Muscle of arm (tissue), 14 donors: ENCODE data around the gene ARL15. TPM values are rescaled to one million over a fixed set of nuclear protein-coding genes. Genes with fewer than 3 reads are reported as not detected.
"Not testable (repeated sequence)": the region's sequence is repeated elsewhere in the genome, so short reads cannot be mapped to it uniquely, and the experiment has no call there.

ENCODE experiments used
- DNase-seq: peaks from one replicate; pipeline ENCODE4 v3.0.0-alpha.2; 2013
- long read RNA-seq, 11 donors: transcript quantifications; one replicate each; lab custom pipeline, GENCODE V29; 2026
- polyA plus RNA-seq, 12 donors: library from polyadenylated mRNA; unstranded; fragments of 120-200 nt; gene quantifications; one replicate each; pipeline ENCODE4 v1.2.1, GENCODE V29; 2013; ENCODE audit not compliant: insufficient read length in 12 of 12

Gene ARL15
- 100 to 1,000 TPM in 1 of 12 donors, 10 to 100 TPM in 11; 22.9 to 139 (median 30.5) TPM for polyA plus RNA-seq
- long read RNA-seq, donor 1, transcript ARL15-204 (4 exons, 628 nt), result minor isoform, 5 of 14 reads
- long read RNA-seq, donor 1, transcript ARL15-202 (5 exons, 2,486 nt), result major isoform, 8 of 14 reads
- long read RNA-seq, donor 1, partial matches to known transcripts, result 0 of 14 reads
- long read RNA-seq, donor 1, other reads (novel, unspliced or antisense), result 0 of 14 reads
- long read RNA-seq, donor 2, transcript ARL15-202 (5 exons, 2,486 nt), result major isoform, 10 of 12 reads
- long read RNA-seq, donor 2, partial matches to known transcripts, result 0 of 12 reads
- long read RNA-seq, donor 2, other reads (novel, unspliced or antisense), result 0 of 12 reads
- long read RNA-seq, donor 3, partial matches to known transcripts, result 0 of 6 reads
- long read RNA-seq, donor 3, other reads (novel, unspliced or antisense), result 0 of 6 reads
- long read RNA-seq, donor 4, partial matches to known transcripts, result 0 of 2 reads
- long read RNA-seq, donor 4, other reads (novel, unspliced or antisense), result 0 of 2 reads
- long read RNA-seq, donor 5, transcript ARL15-202 (5 exons, 2,486 nt), result major isoform, 6 of 7 reads
- long read RNA-seq, donor 5, partial matches to known transcripts, result 0 of 7 reads
- long read RNA-seq, donor 5, other reads (novel, unspliced or antisense), result 0 of 7 reads
- long read RNA-seq, donor 6, partial matches to known transcripts, result 0 of 3 reads
- long read RNA-seq, donor 6, other reads (novel, unspliced or antisense), result 0 of 3 reads
- long read RNA-seq, donor 7, partial matches to known transcripts, result 0 of 4 reads
- long read RNA-seq, donor 7, other reads (novel, unspliced or antisense), result 0 of 4 reads
- long read RNA-seq, donor 8, partial matches to known transcripts, result 0 of 4 reads
- long read RNA-seq, donor 8, other reads (novel, unspliced or antisense), result 0 of 4 reads
- long read RNA-seq, donor 9, partial matches to known transcripts, result 0 of 5 reads
- long read RNA-seq, donor 9, other reads (novel, unspliced or antisense), result 0 of 5 reads
- long read RNA-seq, donor 10, transcript ARL15-202 (5 exons, 2,486 nt), result major isoform, 6 of 10 reads
- long read RNA-seq, donor 10, partial matches to known transcripts, result 0 of 10 reads
- long read RNA-seq, donor 10, other reads (novel, unspliced or antisense), result 0 of 10 reads
- long read RNA-seq, donor 11, transcript ARL15-202 (5 exons, 2,486 nt), result minor isoform, 5 of 11 reads
- long read RNA-seq, donor 11, transcript ARL15-204 (4 exons, 628 nt), result major isoform, 6 of 11 reads
- long read RNA-seq, donor 11, partial matches to known transcripts, result 0 of 11 reads
- long read RNA-seq, donor 11, other reads (novel, unspliced or antisense), result 0 of 11 reads

GRCh38 chr5:54310433-54311175 is at the start of gene ARL15:
ARL15 (minus strand) TSS chr5:54310573.
- peak; percentile 98 for DNase-seq

GRCh38 chr5:54360089-54360488 is 49.7 kb upstream of the ARL15 start:
- DNase-seq, result no peak

- DNase-seq, result no peak
Observed at GRCh38 chr5:54357408-54358058, 47.2 kb upstream of the ARL15 start.

GRCh38 chr5:54353933-54354564 is 43.7 kb upstream of the ARL15 start:
- DNase-seq, result not testable (repeated sequence)

- DNase-seq, result not testable (repeated sequence)
Observed at GRCh38 chr5:54352580-54352979, 42.2 kb upstream of the ARL15 start.

- DNase-seq, result no peak
Observed at GRCh38 chr5:54347221-54347865, 37.0 kb upstream of the ARL15 start.

- DNase-seq, result peak; percentile 20
Observed at GRCh38 chr5:54344653-54345052, 34.3 kb upstream of the ARL15 start.

GRCh38 chr5:54341971-54342370 is 31.6 kb upstream of the ARL15 start:
- no peak for DNase-seq

- DNase-seq, result no peak
Observed at GRCh38 chr5:54337523-54337922, 27.1 kb upstream of the ARL15 start.

- DNase-seq, result peak; percentile 31
Observed at GRCh38 chr5:54332720-54333119, 22.3 kb upstream of the ARL15 start.

- no peak for DNase-seq
Observed at GRCh38 chr5:54329731-54330709, 19.6 kb upstream of the ARL15 start.

GRCh38 chr5:54326662-54327270 is 16.4 kb upstream of the ARL15 start:
- no peak for DNase-seq

GRCh38 chr5:54325610-54326311 is 15.4 kb upstream of the ARL15 start:
- no peak for DNase-seq

- DNase-seq, result no peak
Observed at GRCh38 chr5:54325272-54325609, 14.9 kb upstream of the ARL15 start.

- no peak for DNase-seq
Observed at GRCh38 chr5:54324651-54325271, 14.4 kb upstream of the ARL15 start.

- DNase-seq, result no peak
Observed at GRCh38 chr5:54323495-54323894, 13.1 kb upstream of the ARL15 start.

GRCh38 chr5:54320256-54320655 is 9.9 kb upstream of the ARL15 start:
- no peak for DNase-seq
